HCT116 (cell line): ENCODE results near the gene EFNB2.

Source experiments
- CTCF ChIP-seq, 3 experiments: fragments of 200-600 bp in 1 of 3; sonication (generic) in 1 of 3; IDR thresholded peaks in 2 of 3; conservative IDR thresholded peaks in 1 of 3; 2 replicates each; pipeline ENCODE4 v1.5.1; 2012 to 2017; ENCODE audit warnings: low read depth in 2 of 3, low read length in 2 of 3, antibody characterized with exemption in 1 of 3, borderline replicate concordance in 1 of 3, control low read depth in 1 of 3, mild to moderate bottlenecking in 1 of 3, mixed read lengths in 1 of 3, mixed run types in 1 of 3, moderate library complexity in 1 of 3; ENCODE audit not compliant: insufficient read depth in 1 of 3
- EZH2 ChIP-seq: fragments of 200-600 bp; sonication (generic); IDR thresholded peaks from 2 replicates; pipeline ENCODE4 v1.6.1; 2017; ENCODE audit warnings: antibody characterized with exemption, mixed run types
- FOSL1 ChIP-seq: IDR thresholded peaks from 2 replicates; pipeline ENCODE4 v1.6.1; 2012; ENCODE audit warnings: low read depth
- POLR2A ChIP-seq: IDR thresholded peaks from 2 replicates; pipeline ENCODE4 v1.7.0; 2011; ENCODE audit warnings: borderline replicate concordance; ENCODE audit not compliant: insufficient read depth, insufficient read length; ENCODE audit errors: extremely low read depth
- POLR2AphosphoS5 ChIP-seq: IDR thresholded peaks from 2 replicates; pipeline ENCODE4 v1.6.1; 2011; ENCODE audit warnings: mild to moderate bottlenecking, low read depth, low read length, moderate library complexity
- RAD21 ChIP-seq: IDR thresholded peaks from 2 replicates; pipeline ENCODE4 v1.6.1; 2012; ENCODE audit warnings: low read depth, mild to moderate bottlenecking
- SIN3A ChIP-seq: IDR thresholded peaks from 2 replicates; pipeline ENCODE4 v1.6.1; 2012; ENCODE audit warnings: low read depth
- TCF7L2 ChIP-seq: IDR thresholded peaks from 2 replicates; pipeline ENCODE4 v1.7.0; 2011; ENCODE audit warnings: borderline replicate concordance, inconsistent platforms; ENCODE audit not compliant: insufficient read depth, insufficient read length; ENCODE audit errors: extremely low read depth
- ZNF274 ChIP-seq: fragments of 200-500 bp; sonication (Bioruptor generic); IDR thresholded peaks from 2 replicates; pipeline ENCODE4 v1.6.1; 2014; ENCODE audit warnings: mild to moderate bottlenecking, low read depth, low read length, inconsistent platforms
- TF ChIP-seq, protein P1 (sequence below): IDR thresholded peaks from 2 replicates; pipeline ENCODE4 v1.6.1; 2012; ENCODE audit warnings: low read depth

DNA sequence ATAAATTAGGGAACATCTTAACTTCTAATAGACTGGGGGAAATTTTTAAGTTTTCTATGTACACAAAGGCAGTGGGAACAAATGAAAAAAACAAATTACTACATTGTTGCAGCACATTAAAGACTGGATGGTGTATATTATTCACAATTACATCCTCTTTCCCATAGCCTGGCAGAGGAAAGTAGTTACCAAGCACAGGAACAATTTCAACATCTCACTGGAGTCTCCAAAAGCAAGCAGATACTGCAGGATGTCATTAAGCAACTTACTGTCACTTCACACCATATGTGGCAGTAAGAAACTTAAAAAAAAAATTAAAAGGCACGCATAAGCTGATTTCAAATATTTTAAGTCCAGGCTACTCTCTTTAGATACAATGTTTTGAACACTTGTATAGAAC lies 6.4 kb upstream of the EFNB2 start:
- no peak for TF ChIP-seq CTCF (IDR thresholded peaks at IDR 0.05 in 2 of 3, conservative IDR thresholded peaks at IDR 0.05 in 1 of 3; ENCODE audit: borderline replicate concordance in 1 of 3, insufficient read depth in 1 of 3, low read depth in 2 of 3, low read length in 2 of 3)
- TF ChIP-seq EZH2, result no peak
- TF ChIP-seq FOSL1, result no peak
- TF ChIP-seq TCF7L2, result no peak
- TF ChIP-seq RAD21, result no peak
- no peak for TF ChIP-seq POLR2AphosphoS5
- TF ChIP-seq, protein P1, sequence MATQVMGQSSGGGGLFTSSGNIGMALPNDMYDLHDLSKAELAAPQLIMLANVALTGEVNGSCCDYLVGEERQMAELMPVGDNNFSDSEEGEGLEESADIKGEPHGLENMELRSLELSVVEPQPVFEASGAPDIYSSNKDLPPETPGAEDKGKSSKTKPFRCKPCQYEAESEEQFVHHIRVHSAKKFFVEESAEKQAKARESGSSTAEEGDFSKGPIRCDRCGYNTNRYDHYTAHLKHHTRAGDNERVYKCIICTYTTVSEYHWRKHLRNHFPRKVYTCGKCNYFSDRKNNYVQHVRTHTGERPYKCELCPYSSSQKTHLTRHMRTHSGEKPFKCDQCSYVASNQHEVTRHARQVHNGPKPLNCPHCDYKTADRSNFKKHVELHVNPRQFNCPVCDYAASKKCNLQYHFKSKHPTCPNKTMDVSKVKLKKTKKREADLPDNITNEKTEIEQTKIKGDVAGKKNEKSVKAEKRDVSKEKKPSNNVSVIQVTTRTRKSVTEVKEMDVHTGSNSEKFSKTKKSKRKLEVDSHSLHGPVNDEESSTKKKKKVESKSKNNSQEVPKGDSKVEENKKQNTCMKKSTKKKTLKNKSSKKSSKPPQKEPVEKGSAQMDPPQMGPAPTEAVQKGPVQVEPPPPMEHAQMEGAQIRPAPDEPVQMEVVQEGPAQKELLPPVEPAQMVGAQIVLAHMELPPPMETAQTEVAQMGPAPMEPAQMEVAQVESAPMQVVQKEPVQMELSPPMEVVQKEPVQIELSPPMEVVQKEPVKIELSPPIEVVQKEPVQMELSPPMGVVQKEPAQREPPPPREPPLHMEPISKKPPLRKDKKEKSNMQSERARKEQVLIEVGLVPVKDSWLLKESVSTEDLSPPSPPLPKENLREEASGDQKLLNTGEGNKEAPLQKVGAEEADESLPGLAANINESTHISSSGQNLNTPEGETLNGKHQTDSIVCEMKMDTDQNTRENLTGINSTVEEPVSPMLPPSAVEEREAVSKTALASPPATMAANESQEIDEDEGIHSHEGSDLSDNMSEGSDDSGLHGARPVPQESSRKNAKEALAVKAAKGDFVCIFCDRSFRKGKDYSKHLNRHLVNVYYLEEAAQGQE, result no peak
- no peak for TF ChIP-seq POLR2A
- TF ChIP-seq ZNF274, result no peak
- no peak for TF ChIP-seq SIN3A
